HG03045 (cell line): ENCODE measurements around the gene FAM193B.

Experiments
- ATAC-seq: cut with Tn5 transposase; IDR thresholded peaks from one replicate; pipeline ENCODE4 v1.9.1; 2021; ENCODE audit warnings: mild to moderate bottlenecking, moderate library complexity; ENCODE audit not compliant: unreplicated experiment

Gene FAM193B

GRCh38 chr5:177516601-177517568, 37.5 kb downstream of the FAM193B start, which contains the start of gene DDX41:
Gene DDX41 (minus strand): TSS chr5:177516961. CDS start chr5:177516945, 16 bp downstream.
- ATAC-seq = peak; percentile 80

GRCh38 chr5:177515580-177515979, 38.8 kb downstream of the FAM193B start:
- no peak for ATAC-seq

- no peak for ATAC-seq
These were observed 39.8 kb downstream of the FAM193B start for GRCh38 chr5:177514541-177514940.

- ATAC-seq = no peak
These were observed 40.9 kb downstream of the FAM193B start for GRCh38 chr5:177513500-177513899.

- ATAC-seq = no peak
These were observed 41.5 kb downstream of the FAM193B start for GRCh38 chr5:177512736-177513380.

- no peak for ATAC-seq
These were observed 42.3 kb downstream of the FAM193B start for GRCh38 chr5:177511796-177512675.

- ATAC-seq = no peak
These were observed 43.2 kb downstream of the FAM193B start for GRCh38 chr5:177511181-177511580.

- ATAC-seq = no peak
These were observed 43.8 kb downstream of the FAM193B start for GRCh38 chr5:177510567-177511053.

GRCh38 chr5:177509991-177510566, 44.3 kb downstream of the FAM193B start:
- peak; percentile 4 for ATAC-seq

- peak; percentile 17 for ATAC-seq
These were observed 44.9 kb downstream of the FAM193B start, which contains the start of gene DOK3 for GRCh38 chr5:177509381-177509951. Gene DOK3 (minus strand): TSS chr5:177509826. CDS start chr5:177509540, 286 bp downstream.

- ATAC-seq = peak; percentile 30
These were observed 45.5 kb downstream of the FAM193B start for GRCh38 chr5:177508837-177509236.

GRCh38 chr5:177508221-177508611, 46.1 kb downstream of the FAM193B start:
- no peak for ATAC-seq

GRCh38 chr5:177507596-177508220, 46.7 kb downstream of the FAM193B start:
- ATAC-seq = no peak

GRCh38 chr5:177507165-177507564, 47.2 kb downstream of the FAM193B start:
- no peak for ATAC-seq

GRCh38 chr5:177505075-177505474, 49.3 kb downstream of the FAM193B start:
- no peak for ATAC-seq

GRCh38 chr5:177504086-177505056, 50.0 kb downstream of the FAM193B start:
- no peak for ATAC-seq

GRCh38 chr5:177503351-177504085, 50.8 kb downstream of the FAM193B start:
- no peak for ATAC-seq

GRCh38 chr5:177502886-177503285, 51.5 kb downstream of the FAM193B start:
- ATAC-seq = no peak
